Amygdala (tissue), 56 donors: ENCODE measurements around the gene HEXD.

Source experiments
- DNase-seq, 56 donors: peaks; one replicate each; lab custom pipeline; 2025; lab: John Stamatoyannopoulos, UW

HEXD gene

DNA sequence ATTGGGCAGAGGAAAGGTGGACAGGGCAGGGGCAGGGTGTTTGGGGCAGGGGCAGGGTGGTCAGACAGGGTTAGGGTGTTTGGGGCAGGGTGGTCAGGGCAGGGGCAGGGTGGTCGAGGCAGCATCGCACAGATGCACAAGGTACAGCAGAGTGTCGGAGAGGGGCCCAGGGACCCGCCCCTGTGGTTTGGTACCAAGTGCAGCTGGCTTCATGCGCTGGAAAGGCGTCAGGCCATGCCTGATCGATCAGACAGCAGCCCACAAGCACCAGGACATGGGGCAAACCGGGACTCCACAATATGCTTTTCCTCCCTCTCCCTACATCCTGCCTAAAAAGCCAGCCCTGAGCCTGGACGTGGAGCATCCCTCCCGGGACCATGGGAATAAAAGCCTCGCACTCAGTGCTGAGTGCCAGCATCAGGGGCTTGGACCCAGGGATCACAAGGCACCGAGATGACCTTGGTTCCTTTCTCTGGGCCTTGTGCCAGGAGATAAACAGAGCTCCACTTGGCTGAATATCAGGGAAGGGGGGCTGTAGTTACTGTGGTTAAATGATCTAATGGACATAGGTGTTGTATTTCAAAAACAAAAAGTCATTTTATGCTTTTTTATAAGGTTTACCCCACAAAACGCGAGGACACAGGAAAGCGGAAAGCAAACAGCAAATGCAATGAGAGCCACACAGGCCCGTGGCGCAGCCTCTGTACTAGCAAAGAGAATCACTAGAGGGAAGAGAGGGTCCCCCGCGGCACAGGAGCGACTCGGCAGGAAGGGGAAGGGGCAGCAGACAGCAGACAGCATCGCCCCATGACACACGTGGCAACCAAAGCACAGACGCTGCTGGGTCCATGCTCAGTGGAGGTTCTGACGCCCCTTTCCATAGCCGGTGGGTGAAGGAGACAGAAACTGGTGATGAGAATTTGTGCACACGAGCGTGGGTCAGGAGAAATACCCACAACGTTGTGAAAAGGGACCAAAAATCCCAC is 5.3 kb upstream of the HEXD start:
- DNase-seq = no peak

DNA sequence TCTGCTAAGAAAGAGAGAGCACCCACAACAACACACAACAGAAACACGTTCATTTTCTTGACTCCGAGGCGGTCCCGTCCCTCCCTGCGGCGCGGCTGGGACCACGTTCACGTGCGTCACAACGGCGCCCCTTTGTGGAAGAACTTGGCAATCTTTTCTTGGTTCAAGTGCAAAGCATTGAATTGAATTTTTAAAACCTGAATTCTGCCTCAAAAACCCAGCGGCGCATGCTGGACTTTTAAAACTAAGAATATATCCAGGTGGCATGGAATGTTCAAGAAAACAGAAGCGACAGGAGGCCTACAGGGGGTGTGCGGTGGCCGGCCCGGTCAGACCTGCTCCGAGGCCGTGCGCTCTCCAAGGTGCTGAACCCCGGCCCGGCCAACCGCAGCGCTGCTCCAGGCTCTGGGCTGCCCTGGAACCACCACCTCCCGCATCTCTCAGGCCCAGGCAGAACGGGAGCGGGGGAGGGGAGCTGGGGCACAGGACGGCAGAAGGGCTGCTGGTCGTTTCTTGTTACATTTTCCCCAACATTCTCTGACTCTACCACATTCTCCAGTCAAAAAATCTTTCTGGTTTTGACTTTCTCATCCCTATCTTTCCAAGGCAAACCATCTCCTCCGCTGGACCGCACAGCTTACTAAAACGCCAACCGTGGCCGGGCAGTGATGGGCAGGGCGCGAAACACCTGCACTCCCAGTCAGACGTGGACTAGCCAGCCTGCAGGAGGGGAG is 3.4 kb upstream of the HEXD start:
- DNase-seq = peak in 37 of 56 donors; percentile 7 to 73 (median 43)

DNA sequence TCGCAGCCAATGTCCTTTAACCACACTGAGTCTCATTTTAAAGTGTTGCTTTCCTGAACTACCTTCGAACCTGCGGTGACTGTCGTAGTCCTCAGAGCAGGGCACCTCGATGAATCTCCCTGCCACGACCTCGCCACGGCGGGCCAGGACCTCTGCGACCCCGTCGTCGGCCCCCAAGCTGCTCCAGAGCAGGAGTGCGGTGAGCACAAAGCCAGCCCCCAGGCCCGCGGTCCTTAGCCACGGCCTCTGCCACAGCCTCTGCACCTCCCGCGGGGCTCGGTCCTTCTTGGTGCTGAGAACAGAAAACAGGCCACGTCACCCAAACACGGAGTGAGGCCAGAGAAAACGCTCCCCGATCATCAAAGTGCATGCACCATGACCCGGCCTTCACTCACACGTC is 2.8 kb upstream of the HEXD start:
- DNase-seq = no peak

DNA sequence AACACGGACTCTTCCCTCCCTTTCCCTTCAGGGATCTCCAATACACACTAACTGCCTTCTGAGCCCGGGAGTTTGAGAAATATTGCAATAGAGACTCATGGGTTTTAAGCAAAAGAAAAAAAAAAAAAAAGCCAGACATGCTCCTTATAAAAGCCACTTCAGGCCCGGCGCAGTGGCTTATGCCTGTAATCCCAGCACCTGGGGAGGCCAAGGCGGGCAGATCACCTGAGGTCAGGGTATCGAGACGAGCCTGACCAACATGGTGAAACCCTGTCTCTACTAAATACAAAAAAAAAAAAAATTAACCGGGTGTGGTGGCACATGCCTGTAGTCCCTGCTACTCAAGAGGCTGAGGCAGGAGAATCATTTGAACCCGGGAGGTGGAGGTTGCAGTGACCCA is 2.4 kb upstream of the HEXD start:
- no peak for DNase-seq

DNA sequence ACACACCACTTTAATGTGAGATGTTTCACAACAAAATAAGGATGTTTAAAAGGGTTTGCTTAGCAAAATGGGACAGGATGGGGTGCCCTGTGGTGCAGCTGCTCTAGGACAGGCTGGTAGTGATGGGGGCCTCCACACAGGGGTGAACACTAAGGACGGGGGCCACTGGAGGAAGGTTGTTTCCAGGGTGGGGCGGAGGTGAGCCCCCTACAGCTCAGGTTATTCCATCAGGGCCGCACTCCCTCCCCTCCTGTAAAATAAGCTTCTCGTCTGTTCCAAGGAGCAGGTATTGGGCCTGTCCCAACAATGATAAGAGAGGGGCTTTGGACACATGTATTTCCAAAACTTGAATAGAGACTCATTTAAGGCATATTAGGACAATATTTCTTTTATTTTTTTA is 1.9 kb upstream of the HEXD start:
- DNase-seq = no peak

DNA sequence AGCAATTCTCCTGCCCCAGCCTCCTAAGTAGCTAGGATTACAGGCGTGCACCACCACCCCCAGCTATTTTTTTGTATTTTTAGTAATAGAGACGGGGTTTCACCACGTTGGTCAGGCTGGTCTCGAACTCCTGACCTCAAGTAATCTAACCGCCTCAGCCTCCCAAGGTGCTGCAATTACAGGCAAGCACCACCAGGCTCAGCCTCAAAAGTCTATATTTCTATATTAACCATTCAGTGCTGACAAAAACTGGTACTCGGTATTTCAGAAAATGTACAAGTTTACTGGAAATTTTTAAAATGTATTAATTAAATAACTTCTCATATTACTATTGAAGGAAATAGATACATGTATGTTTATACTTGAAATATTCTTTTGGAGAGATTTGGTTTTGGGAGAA is 1.4 kb upstream of the HEXD start:
- DNase-seq = no peak

DNA sequence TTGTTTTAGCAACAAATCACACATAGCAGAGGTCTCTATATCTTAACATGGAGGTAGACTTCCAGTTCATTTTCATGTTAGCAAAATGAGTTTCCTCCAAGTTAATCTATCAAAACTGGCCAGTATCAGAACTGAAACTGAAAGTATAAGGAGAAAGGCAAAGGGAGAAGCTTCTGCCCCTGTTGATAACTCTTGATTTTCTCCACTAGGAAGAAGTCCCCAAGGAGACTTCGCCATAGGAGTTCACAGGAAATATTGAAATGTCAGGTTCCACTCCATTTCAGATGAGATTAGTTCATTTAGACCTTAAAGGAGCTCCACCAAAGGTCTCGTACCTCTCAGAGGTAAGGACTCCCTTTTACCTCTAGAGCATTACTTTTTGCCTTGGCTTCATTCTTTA is 1.4 kb downstream of the HEXD start:
- DNase-seq = no peak

DNA sequence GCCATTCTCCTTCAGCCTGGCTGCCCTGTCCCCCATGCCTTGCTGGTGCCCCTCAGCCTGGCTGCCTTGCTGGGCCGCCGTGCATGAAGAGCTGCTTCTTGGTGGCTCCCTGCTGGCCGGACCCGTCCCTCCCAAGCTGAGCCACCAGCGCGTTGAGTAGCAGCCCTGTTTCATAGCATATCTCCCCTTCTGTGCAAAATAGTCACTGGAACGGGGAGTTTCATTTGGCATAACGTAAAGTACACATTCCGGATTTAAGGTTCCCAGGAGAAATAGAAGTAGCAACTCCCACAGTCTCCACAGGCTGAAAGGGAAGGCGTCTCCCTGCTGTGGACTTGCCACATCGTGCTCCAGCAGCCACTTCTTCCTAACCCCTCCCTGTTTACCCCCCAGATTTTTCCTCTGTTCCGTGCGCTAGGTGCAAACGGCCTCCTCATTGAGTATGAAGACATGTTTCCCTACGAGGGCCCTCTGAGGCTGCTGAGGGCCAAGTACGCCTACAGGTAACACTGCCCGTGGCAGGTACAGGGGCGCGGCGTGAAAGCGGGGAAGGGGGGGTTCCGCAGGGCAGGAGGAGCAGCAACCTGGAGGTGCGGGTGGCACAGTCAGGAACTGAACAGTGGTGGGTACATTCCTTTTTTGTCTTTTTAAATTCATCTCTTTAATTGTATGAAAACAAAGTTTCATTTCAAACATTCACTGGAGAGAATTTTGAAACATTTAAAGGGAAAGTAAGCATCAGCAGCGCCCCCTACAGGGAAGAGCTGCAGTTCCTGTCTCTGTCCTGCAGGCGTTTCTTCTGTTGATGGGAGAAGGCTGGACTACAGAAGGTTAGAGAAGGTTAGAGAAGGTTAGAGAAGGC is 6.1 kb downstream of the HEXD start:
- peak in 2 of 56 donors; percentile 13 to 27 for DNase-seq

DNA sequence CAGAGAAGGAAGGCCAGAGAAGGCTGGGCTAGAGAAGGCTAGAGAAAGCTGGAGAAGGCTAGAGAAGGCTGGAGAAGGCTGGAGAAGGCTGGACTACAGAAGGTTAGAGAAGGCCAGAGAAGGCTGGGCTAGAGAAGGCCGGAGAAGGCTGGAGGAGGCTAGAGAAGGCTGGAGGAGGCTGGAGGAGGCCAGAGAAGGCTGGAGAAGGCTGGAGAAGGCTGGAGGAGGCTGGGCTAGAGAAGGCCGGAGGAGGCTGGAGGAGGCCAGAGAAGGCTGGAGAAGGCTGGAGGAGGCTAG is 6.7 kb downstream of the HEXD start:
- DNase-seq = no peak

DNA sequence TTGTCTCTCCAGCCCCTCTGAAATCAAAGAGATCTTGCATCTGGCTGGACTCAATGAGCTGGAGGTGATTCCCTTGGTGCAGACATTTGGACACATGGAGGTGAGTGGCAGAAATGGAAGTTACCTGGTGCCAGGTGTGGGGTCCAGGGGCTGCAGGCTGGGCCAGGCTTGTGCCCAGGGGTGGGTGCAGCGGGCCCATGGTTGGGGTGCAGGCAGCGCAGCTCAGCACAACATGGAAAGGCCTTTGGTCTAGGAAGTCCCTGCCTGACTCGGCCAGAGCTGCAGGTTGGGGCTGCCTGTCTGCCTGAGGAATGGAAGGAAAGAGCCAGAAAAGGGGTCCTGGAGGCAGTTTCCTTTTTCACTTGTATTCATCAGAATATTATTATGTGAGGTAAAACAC is 10.4 kb downstream of the HEXD start:
- no peak for DNase-seq

DNA sequence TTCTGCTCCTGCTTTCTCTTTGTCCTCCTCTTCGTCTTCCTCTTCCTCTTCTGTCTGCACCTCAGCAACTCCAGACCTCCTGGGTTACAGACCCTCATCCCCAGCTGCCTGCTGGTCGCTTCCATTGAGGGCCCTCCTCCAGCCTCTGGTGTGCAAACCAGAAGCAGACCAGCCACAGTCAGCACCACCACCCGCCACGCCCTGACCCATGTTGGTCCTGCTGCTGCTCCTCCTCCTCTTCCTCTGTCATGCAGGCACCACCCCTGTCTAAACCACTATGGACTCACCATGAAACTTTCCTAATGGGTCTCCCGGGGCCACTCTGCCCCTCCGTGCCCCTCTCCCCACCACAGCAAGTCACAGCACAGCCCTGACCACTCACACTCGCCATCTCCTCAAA is 11.7 kb downstream of the HEXD start:
- no peak for DNase-seq

DNA sequence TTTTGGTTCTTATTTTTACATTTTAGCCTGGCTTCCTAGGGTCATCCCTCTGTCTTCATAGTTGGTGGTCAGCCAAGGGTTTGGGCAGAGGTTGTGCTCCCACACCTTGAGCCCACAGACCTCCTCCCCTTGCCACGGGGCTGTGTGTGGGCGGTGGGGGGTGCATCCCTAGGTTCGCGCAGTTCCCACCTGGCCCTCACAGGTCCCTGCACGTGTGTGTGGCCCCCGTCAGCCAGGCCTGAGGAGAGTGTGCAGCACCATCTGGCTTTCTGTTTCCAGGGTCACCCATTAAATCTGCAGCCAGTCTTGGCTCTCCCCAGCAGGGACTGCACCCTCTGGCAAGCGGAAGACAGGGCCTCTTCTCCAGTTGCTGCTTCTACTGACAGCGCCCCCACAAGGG is 13.9 kb downstream of the HEXD start:
- no peak for DNase-seq

DNA sequence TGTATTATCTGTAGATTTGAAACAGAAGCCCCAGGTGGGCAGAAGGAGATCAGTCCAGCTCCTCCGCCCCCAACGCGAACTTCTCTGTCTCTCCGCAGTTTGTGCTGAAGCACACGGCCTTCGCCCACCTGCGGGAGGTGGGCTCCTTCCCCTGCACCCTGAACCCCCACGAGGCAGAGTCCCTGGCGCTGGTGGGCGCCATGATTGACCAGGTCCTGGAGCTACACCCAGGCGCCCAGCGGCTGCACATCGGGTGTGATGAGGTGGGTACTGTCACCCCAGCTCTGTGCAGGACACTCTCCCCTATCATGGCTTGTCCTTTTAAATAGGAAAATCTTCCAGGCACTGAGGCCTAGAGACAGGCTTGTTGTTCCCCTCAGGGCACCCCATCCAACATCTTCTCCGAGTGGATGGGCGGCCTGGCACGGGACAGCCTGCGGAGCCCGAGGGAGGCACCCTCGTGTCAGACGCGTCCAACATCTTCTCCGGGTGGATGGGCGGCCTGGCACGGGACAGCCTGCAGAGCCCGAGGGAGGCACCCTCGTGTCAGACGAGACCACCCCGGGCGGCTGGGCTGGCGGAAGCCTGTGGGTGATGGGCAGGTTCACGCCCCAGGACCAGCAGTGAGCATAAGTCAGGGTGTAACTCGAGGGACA is 15.5 kb downstream of the HEXD start:
- no peak for DNase-seq

DNA sequence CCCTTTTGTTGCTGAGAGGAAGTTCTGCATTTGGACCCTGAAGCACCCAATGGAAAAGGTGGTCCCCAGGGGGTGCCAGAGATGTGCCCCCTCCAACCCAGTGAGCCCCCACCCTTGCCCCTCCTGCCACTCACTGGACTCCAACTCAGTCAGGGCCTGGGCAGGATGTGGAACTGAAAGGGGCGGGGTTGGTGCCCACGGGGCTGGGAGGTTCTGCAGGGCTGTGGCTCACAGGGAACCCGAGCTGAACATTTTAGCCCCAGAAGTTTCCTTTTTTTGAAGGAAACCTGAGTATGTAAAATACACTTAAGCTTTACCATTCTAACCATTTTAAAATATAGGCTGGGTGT is 16.0 kb downstream of the HEXD start:
- DNase-seq = no peak

DNA sequence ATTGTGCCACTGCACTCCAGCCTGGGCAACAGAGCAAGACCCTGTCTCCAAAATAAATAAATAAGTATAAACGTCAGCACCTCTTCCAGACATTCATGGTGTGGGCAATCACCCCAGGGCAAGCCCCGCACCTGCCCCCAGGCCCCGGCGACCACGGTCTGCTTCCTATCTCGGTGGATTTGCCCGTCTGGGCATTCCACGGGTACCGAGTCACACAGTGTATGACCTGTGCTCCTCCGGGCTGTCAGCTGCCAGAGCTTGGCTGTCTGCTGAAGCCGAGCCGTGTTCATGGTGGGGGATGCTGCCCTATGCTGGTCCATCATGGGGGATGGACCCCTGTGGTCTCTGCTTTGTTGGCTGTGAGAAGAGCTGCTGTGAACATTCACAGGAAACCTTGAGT is 17.0 kb downstream of the HEXD start:
- no peak for DNase-seq

DNA sequence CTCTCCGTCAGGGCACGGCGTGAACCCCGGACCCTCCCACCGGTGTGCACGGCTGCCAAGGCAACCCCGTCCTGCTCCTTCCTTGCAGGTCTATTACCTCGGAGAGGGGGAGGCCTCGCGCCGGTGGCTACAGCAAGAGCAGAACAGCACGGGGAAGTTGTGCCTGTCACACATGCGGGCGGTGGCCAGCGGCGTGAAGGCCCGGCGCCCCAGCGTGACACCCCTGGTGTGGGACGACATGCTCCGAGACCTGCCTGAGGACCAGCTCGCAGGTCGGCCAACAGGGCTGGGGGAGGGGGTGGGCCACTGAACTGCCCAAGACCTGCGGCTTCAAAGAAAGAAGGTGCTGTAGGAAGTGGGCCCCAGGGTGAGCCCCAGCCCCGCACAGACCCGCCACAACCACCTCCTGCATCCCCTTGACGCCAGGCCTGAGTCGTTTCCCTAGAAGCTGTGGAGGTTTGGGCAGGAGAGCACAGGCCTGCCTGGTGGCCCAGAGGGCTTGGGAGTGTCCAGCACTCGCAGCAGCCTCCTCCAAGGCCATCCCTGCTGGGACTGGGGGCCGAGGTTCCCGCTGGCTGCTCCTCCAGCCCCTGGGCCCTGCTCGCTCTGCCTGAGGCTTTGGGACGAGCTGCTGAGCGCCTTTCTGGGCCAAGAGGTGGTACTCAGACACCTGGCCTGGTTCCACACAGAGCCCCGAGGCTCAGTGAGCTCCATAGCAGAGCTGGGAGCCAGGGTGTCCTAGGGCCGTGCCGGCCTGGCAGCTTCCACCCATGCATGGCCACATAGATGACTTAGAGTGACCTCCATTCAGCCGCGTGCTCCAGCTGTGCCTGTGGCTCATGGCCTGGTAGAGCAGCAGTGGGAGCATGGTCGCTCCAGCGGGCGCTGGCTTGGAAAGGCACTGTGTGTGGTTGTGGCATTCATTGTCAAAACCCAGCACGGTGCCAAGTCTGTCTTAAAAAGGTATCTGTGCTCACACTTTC is 17.7 kb downstream of the HEXD start:
- DNase-seq = no peak

DNA sequence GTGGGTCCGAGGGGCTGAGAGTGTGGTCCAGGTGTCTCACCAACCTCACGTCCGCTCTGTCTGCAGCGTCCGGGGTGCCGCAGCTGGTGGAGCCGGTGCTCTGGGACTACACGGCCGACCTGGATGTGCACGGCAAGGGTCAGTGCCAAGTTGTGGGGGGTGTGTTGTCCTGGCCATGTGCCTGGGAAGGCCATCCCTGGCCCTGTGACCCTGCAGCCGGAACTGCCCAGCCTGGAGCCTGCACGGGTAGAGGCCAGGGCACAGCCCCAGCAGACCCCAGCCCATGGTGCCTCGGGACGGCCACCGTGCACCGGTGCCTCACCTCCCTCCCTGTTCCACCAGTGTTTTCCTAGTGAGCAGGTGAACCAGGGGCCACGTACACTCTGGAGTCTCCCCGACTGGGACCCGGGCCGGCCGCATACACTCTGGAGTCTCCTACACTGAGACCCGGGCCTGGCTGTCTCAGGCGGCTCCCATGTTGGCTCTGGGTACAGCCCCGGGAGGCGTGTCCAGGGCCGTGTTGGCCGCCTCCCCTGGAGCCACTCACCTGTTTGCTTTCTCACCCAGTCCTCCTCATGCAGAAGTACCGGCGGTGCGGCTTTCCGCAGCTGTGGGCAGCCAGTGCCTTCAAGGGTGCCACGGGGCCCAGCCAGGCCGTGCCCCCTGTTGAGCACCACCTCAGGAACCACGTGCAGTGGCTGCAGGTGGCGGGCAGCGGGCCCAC is 18.6 kb downstream of the HEXD start:
- DNase-seq = no peak

DNA sequence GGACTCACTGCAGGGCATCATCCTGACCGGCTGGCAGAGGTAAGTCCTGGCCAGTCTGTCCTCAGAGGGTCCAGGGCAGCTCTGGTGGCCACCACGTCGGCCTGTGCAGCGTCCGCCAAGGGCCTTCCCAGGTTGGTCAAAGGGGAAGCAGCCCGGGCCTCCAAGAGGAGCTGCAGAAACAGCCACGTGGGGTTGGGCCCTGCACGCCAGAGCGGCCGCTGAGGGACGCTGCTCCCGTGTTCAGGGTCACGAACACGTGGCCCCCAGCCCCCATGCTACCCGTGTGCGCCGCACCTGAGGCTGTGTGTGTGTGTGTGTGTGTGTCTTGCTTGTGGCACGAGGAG is 19.1 kb downstream of the HEXD start:
- DNase-seq = no peak
